Calu3 (cell line): ENCODE results near the gene SERHL2. TPM values are rescaled to one million over a fixed set of nuclear protein-coding genes. Genes with fewer than 3 reads are reported as not detected.
"Not testable (repeated sequence)": the region's sequence is repeated elsewhere in the genome, so short reads cannot be mapped to it uniquely, and the experiment has no call there.

ENCODE experiments used
- BruUV-seq: library from RNA; stranded (reverse); fragments of 400-500 nt; replicated peaks from 2 replicates; lab custom pipeline; 2021; lab: Mats Ljungman, UMichigan
- CTCF ChIA-PET: fragments of 300-600 bp; sonication (Branson Sonifier 250); formaldehyde crosslinking; loops from one replicate; lab custom pipeline; 2022; ENCODE audit warnings: antibody characterized with exemption; lab: Charles Lee
- DNase-seq: peaks from one replicate; pipeline ENCODE4 v3.0.0; 2022
- H3K27ac Mint-ChIP-seq: one replicate; pipeline ENCODE4 v1.8.0; 2022; ENCODE audit warnings: mixed read lengths; ENCODE audit not compliant: unreplicated experiment
- H3K27me3 Mint-ChIP-seq: one replicate; pipeline ENCODE4 v1.8.0; 2022; ENCODE audit warnings: mixed read lengths; ENCODE audit not compliant: unreplicated experiment
- H3K36me3 Mint-ChIP-seq: one replicate; pipeline ENCODE4 v1.8.0; 2022; ENCODE audit warnings: mild to moderate bottlenecking, moderate library complexity, mixed read lengths; ENCODE audit not compliant: insufficient read depth, unreplicated experiment
- H3K4me1 Mint-ChIP-seq: one replicate; pipeline ENCODE4 v1.8.0; 2022; ENCODE audit warnings: mild to moderate bottlenecking, low read depth, mixed read lengths; ENCODE audit not compliant: unreplicated experiment
- H3K4me3 Mint-ChIP-seq: one replicate; pipeline ENCODE4 v1.8.0; 2022; ENCODE audit warnings: mild to moderate bottlenecking, low read depth, moderate library complexity, mixed read lengths; ENCODE audit not compliant: unreplicated experiment
- H3K9me3 Mint-ChIP-seq: one replicate; pipeline ENCODE4 v1.8.0; 2022; ENCODE audit warnings: low read depth, mixed read lengths; ENCODE audit not compliant: unreplicated experiment
- CTCF ChIP-seq: fragments of 200-600 bp; IDR thresholded peaks from one replicate; pipeline ENCODE4 v1.8.0; 2022; ENCODE audit warnings: antibody characterized with exemption; ENCODE audit not compliant: unreplicated experiment
- intact Hi-C: fragments of 100-400 bp; cut with micrococcal nuclease; formaldehyde crosslinking; loops from one replicate; pipeline ENCODE4 v1.10.0; 2022; ENCODE audit not compliant: unreplicated experiment
- total RNA-seq: library from RNA; stranded (reverse); gene quantifications from 2 replicates; pipeline ENCODE4 v1.2.3, GENCODE V29; 2022

Gene SERHL2
- total RNA-seq, 1 experiment from 2014 or later, result 0.45 TPM

GRCh38 chr22:42571068-42571467, 17.3 kb downstream of the SERHL2 start:
- DNase-seq, H3K27ac Mint-ChIP-seq, BruUV-seq, intact Hi-C loops, CTCF ChIA-PET, H3K4me1 Mint-ChIP-seq, H3K4me3 Mint-ChIP-seq, H3K27me3 Mint-ChIP-seq, H3K9me3 Mint-ChIP-seq: not testable (repeated sequence)
- peaks cover 44% of the 10 kb centered on the region for H3K36me3 Mint-ChIP-seq

GRCh38 chr22:42574046-42574445, 20.3 kb downstream of the SERHL2 start:
- H3K27me3 Mint-ChIP-seq, H3K4me3 Mint-ChIP-seq, H3K4me1 Mint-ChIP-seq, CTCF ChIA-PET, H3K27ac Mint-ChIP-seq, H3K9me3 Mint-ChIP-seq, BruUV-seq, intact Hi-C loops, DNase-seq: not testable (repeated sequence)
- peaks cover 60% of the 10 kb centered on the region for H3K36me3 Mint-ChIP-seq

- H3K4me1 Mint-ChIP-seq, CTCF ChIA-PET, DNase-seq, intact Hi-C loops, H3K9me3 Mint-ChIP-seq, H3K27ac Mint-ChIP-seq, H3K4me3 Mint-ChIP-seq, BruUV-seq, H3K27me3 Mint-ChIP-seq: not testable (repeated sequence)
- peaks cover 60% of the 10 kb centered on the region for H3K36me3 Mint-ChIP-seq
These were observed 20.7 kb downstream of the SERHL2 start for GRCh38 chr22:42574468-42574867.

GRCh38 chr22:42575996-42576574, 22.3 kb downstream of the SERHL2 start:
- H3K36me3 Mint-ChIP-seq, result peaks cover 51% of the 10 kb centered on the region
- BruUV-seq, result not testable (repeated sequence)

GRCh38 chr22:42577141-42577540, 23.4 kb downstream of the SERHL2 start:
- H3K9me3 Mint-ChIP-seq, H3K4me1 Mint-ChIP-seq, DNase-seq, CTCF ChIA-PET, H3K27me3 Mint-ChIP-seq, BruUV-seq, H3K27ac Mint-ChIP-seq, H3K4me3 Mint-ChIP-seq, intact Hi-C loops: not testable (repeated sequence)
- H3K36me3 Mint-ChIP-seq, result peaks cover 52% of the 10 kb centered on the region

More at GRCh38 chr22:42575996-42576574, 22.3 kb downstream of the SERHL2 start:
- DNase-seq, intact Hi-C loops, H3K27ac Mint-ChIP-seq, H3K4me3 Mint-ChIP-seq, H3K9me3 Mint-ChIP-seq, H3K4me1 Mint-ChIP-seq, CTCF ChIA-PET, H3K27me3 Mint-ChIP-seq: not testable (repeated sequence)

GRCh38 chr22:42577623-42578240, 24.0 kb downstream of the SERHL2 start:
- TF ChIP-seq CTCF, result no peak
- Mint-ChIP-seq H3K4me1 (no peaks in the 10 kb centered on the region), H3K36me3 (peaks cover 54% of the 10 kb centered on the region), H3K9me3 (no peaks in the 10 kb centered on the region), H3K27me3 (no peaks in the 10 kb centered on the region), H3K27ac (no peak overlapping the region), H3K4me3 (no peak overlapping the region)
- DNase-seq, result no peak
- intact Hi-C loops, result no loop called here
- BruUV-seq, result no TSS peak
- CTCF ChIA-PET, result no interaction called here

GRCh38 chr22:42580040-42580439, 26.3 kb downstream of the SERHL2 start:
- H3K27ac Mint-ChIP-seq, intact Hi-C loops, H3K27me3 Mint-ChIP-seq, BruUV-seq, H3K4me3 Mint-ChIP-seq, H3K4me1 Mint-ChIP-seq, CTCF ChIA-PET, H3K9me3 Mint-ChIP-seq, DNase-seq: not testable (repeated sequence)
- H3K36me3 Mint-ChIP-seq, result peaks cover 63% of the 10 kb centered on the region

GRCh38 chr22:42581194-42581761, 27.5 kb downstream of the SERHL2 start:
- Mint-ChIP-seq H3K27ac (peak overlapping the region; percentile 94), H3K4me3 (peak overlapping the region; percentile 90), H3K36me3 (peaks cover 60% of the 10 kb centered on the region)
- H3K4me1 Mint-ChIP-seq, CTCF ChIA-PET, H3K27me3 Mint-ChIP-seq, intact Hi-C loops, DNase-seq, H3K9me3 Mint-ChIP-seq: not testable (repeated sequence)
- TSS peak; percentile 79 for BruUV-seq
